Peyer's patch (tissue), 4 donors: Measurements from ENCODE around the gene SHKBP1. TPM values are rescaled to one million over a fixed set of nuclear protein-coding genes. Genes with fewer than 3 reads are reported as not detected.

Source experiments
- DNase-seq, 3 donors: peaks; one replicate each; pipeline ENCODE4 v3.0.0-alpha.2; 2017 to 2019
- H3K27ac ChIP-seq, 4 donors: fragments of 200-600 bp; sonication (generic); one replicate each; pipeline ENCODE4 v1.5.1; 2016 to 2019
- H3K27me3 ChIP-seq, 2 donors: fragments of 200-600 bp; sonication (generic); one replicate each; pipeline ENCODE4 v1.5.1; 2019
- H3K36me3 ChIP-seq, 3 donors: fragments of 200-600 bp; sonication (generic); one replicate each; pipeline ENCODE4 v1.5.1; 2016 to 2019
- H3K4me1 ChIP-seq, 4 donors: fragments of 200-600 bp; sonication (generic); one replicate each; pipeline ENCODE4 v1.5.1; 2016 to 2019
- H3K4me3 ChIP-seq, 4 donors: fragments of 200-600 bp; sonication (generic); 1 replicate in 3 of 4; 2 replicates in 1 of 4; pipeline ENCODE4 v1.5.1; 2016 to 2019; ENCODE audit warnings: mild to moderate bottlenecking in 1 of 4
- H3K9me3 ChIP-seq, 4 donors: fragments of 200-600 bp; sonication (generic); one replicate each; pipeline ENCODE4 v1.5.1; 2016 to 2019; ENCODE audit warnings: mild to moderate bottlenecking in 1 of 4
- CTCF ChIP-seq, 6 experiments: fragments of 450-650 bp in 4 of 6; fragments of 200-600 bp in 2 of 6; sonication (generic) in 1 of 6; IDR thresholded peaks; one replicate each; pipeline ENCODE4 v1.5.1; 2017 to 2019; ENCODE audit warnings: antibody characterized with exemption in 6 of 6, mild to moderate bottlenecking in 3 of 6, moderate library complexity in 1 of 6
- POLR2A ChIP-seq, 2 donors: fragments of 450-650 bp; IDR thresholded peaks; one replicate each; pipeline ENCODE4 v1.5.1; 2017; ENCODE audit warnings: antibody characterized with exemption in 2 of 2, mild to moderate bottlenecking in 2 of 2, moderate library complexity in 2 of 2
- total RNA-seq, 4 donors: library from RNA; depleted of rRNA; stranded (reverse); fragments of >200 nt; gene quantifications; one replicate each; pipeline ENCODE4 v1.1.0, GENCODE V29; 2016

SHKBP1 gene
- total RNA-seq, 4 donors from 2014 or later, result 73.4 to 121 (median 99.9) TPM

- Histone ChIP-seq H3K4me1 (peaks cover 0 to 4% (median 2%) of the 10 kb centered on the region in 4 donors), H3K4me3 (no peak overlapping the region), H3K27me3 (no peaks in the 10 kb centered on the region), H3K27ac (peak overlapping the region in 3 of 4 donors; percentile 89 to 98 (median 92)), H3K36me3 (peaks cover 0 to 28% (median 0%) of the 10 kb centered on the region in 3 donors), H3K9me3 (no peaks in the 10 kb centered on the region)
- TF ChIP-seq POLR2A (IDR thresholded peaks at IDR 0.05) (no peak), CTCF (IDR thresholded peaks at IDR 0.05) (no peak)
- DNase-seq, result no peak
Observed at GRCh38 chr19:40616178-40616577, 39.5 kb downstream of the SHKBP1 start.

- TF ChIP-seq CTCF (IDR thresholded peaks at IDR 0.05) (no peak), POLR2A (IDR thresholded peaks at IDR 0.05) (no peak)
- DNase-seq, result no peak
Observed at GRCh38 chr19:40616941-40617340, 40.3 kb downstream of the SHKBP1 start.

GRCh38 chr19:40617961-40618360, 41.3 kb downstream of the SHKBP1 start:
- H3K4me1 ChIP-seq, result peaks cover 0 to 4% (median 2%) of the 10 kb centered on the region in 4 donors
- peaks cover 0 to 44% (median 0%) of the 10 kb centered on the region in 3 donors for H3K36me3 ChIP-seq
- TF ChIP-seq CTCF (IDR thresholded peaks at IDR 0.05) (no peak), POLR2A (IDR thresholded peaks at IDR 0.05) (no peak)
- H3K9me3 ChIP-seq, result no peaks in the 10 kb centered on the region
- no peak for DNase-seq
- H3K4me3 ChIP-seq, result no peak overlapping the region
- no peaks in the 10 kb centered on the region for H3K27me3 ChIP-seq
- no peak overlapping the region for H3K27ac ChIP-seq

More at GRCh38 chr19:40616941-40617340, 40.3 kb downstream of the SHKBP1 start:
- H3K4me3 ChIP-seq, result no peak overlapping the region
- no peaks in the 10 kb centered on the region for H3K9me3 ChIP-seq
- peaks cover 0 to 4% (median 2%) of the 10 kb centered on the region in 4 donors for H3K4me1 ChIP-seq
- H3K36me3 ChIP-seq, result peaks cover 0 to 36% (median 0%) of the 10 kb centered on the region in 3 donors
- H3K27me3 ChIP-seq, result no peaks in the 10 kb centered on the region
- peak overlapping the region in 1 of 4 donors; percentile 47 for H3K27ac ChIP-seq

GRCh38 chr19:40619333-40620160, 42.9 kb downstream of the SHKBP1 start:
- no peak for TF ChIP-seq POLR2A (IDR thresholded peaks at IDR 0.05)
- TF ChIP-seq CTCF (IDR thresholded peaks at IDR 0.05), result no peak
- H3K36me3 ChIP-seq, result peaks cover 0 to 56% (median 0%) of the 10 kb centered on the region in 3 donors
- DNase-seq, result no peak
- no peak overlapping the region for H3K4me3 ChIP-seq
- H3K27ac ChIP-seq, result no peak overlapping the region
- H3K27me3 ChIP-seq, result no peaks in the 10 kb centered on the region
- peaks cover 0 to 13% (median 0%) of the 10 kb centered on the region in 4 donors for H3K4me1 ChIP-seq
- no peaks in the 10 kb centered on the region for H3K9me3 ChIP-seq

GRCh38 chr19:40620161-40620485, 43.5 kb downstream of the SHKBP1 start:
- Histone ChIP-seq H3K9me3 (no peaks in the 10 kb centered on the region), H3K36me3 (peaks cover 0 to 60% (median 0%) of the 10 kb centered on the region in 3 donors)

More at GRCh38 chr19:40620161-40620485, 43.5 kb downstream of the SHKBP1 start:
- no peaks in the 10 kb centered on the region for H3K27me3 ChIP-seq
- no peak overlapping the region for H3K27ac ChIP-seq
- DNase-seq, result no peak
- TF ChIP-seq POLR2A (IDR thresholded peaks at IDR 0.05) (no peak), CTCF (IDR thresholded peaks at IDR 0.05) (no peak)
- no peak overlapping the region for H3K4me3 ChIP-seq
- H3K4me1 ChIP-seq, result peaks cover 0 to 13% (median 0%) of the 10 kb centered on the region in 4 donors
